Measurements from ENCODE around the gene PPA1. TPM values are rescaled to one million over a fixed set of nuclear protein-coding genes. Genes with fewer than 3 reads are reported as not detected.
"Not testable (repeated sequence)": the region's sequence is repeated elsewhere in the genome, so short reads cannot be mapped to it uniquely, and the experiment has no call there.

The PPA1 gene
- total RNA-seq, 2 donors from 2014 or later = 113 to 118 TPM

- intact Hi-C loops (cut with DNase I) = loop anchor here (10.0 kb wide), 2 partner anchors 47 to 317 kb away; no protein-coding TSS in a partner anchor
- DNase-seq = no peak
- no peak for ATAC-seq
Observed at GRCh38 chr10:70227548-70228320, 5.5 kb downstream of the PPA1 start.

- no peak for DNase-seq
- no peak for ATAC-seq
Observed at GRCh38 chr10:70223728-70224127, 9.5 kb downstream of the PPA1 start.

GRCh38 chr10:70222811-70223447 lies 10.3 kb downstream of the PPA1 start:
- ATAC-seq, DNase-seq: not testable (repeated sequence)
- intact Hi-C loops (cut with DNase I) = loop anchor here (5.0 to 10.0 kb wide), 3 partner anchors 52 to 322 kb away; no protein-coding TSS in a partner anchor

More at GRCh38 chr10:70223728-70224127, 9.5 kb downstream of the PPA1 start:
- intact Hi-C loops (cut with DNase I) = loop anchor here (5.0 to 10.0 kb wide), 3 partner anchors 51 to 321 kb away; no protein-coding TSS in a partner anchor

GRCh38 chr10:70222340-70222794 lies 10.9 kb downstream of the PPA1 start:
- no peak for ATAC-seq
- intact Hi-C loops (cut with DNase I) = loop anchor here (5.0 to 10.0 kb wide), 3 partner anchors 52 to 322 kb away; no protein-coding TSS in a partner anchor
- DNase-seq = no peak

- no peak for ATAC-seq
- intact Hi-C loops (cut with DNase I) = loop anchor here (1.0 to 10.0 kb wide), 4 partner anchors 54 to 324 kb away; no protein-coding TSS in a partner anchor
- no peak for DNase-seq
Observed at GRCh38 chr10:70221030-70221429, 12.2 kb downstream of the PPA1 start.

GRCh38 chr10:70212879-70213278 lies 20.4 kb downstream of the PPA1 start:
- intact Hi-C loops (cut with DNase I) = no loop called here
- ATAC-seq = no peak
- DNase-seq = no peak

GRCh38 chr10:70212277-70212676 lies 21.0 kb downstream of the PPA1 start:
- intact Hi-C loops (cut with DNase I) = no loop called here
- ATAC-seq (no peak), DNase-seq (no peak)

GRCh38 chr10:70206762-70207161 lies 26.5 kb downstream of the PPA1 start:
- DNase-seq (no peak), ATAC-seq (no peak)
- intact Hi-C loops (cut with DNase I) = no loop called here

GRCh38 chr10:70201105-70201504 lies 32.1 kb downstream of the PPA1 start:
- intact Hi-C loops (cut with DNase I) = no loop called here
- ATAC-seq (no peak), DNase-seq (no peak)

GRCh38 chr10:70198696-70199466 lies 34.3 kb downstream of the PPA1 start:
- ATAC-seq (no peak), DNase-seq (no peak)
- intact Hi-C loops (cut with DNase I) = no loop called here

- intact Hi-C loops (cut with DNase I) = no loop called here
- ATAC-seq (no peak), DNase-seq (no peak)
Observed at GRCh38 chr10:70197235-70197945, 35.8 kb downstream of the PPA1 start.

GRCh38 chr10:70193391-70193844 lies 39.8 kb downstream of the PPA1 start:
- DNase-seq (peak; percentile 41), ATAC-seq (peak; percentile 38 to 64)
- intact Hi-C loops (cut with DNase I) = no loop called here

GRCh38 chr10:70192326-70192968 lies 40.8 kb downstream of the PPA1 start:
- intact Hi-C loops (cut with DNase I) = no loop called here
- no peak for ATAC-seq
- DNase-seq = no peak

- ATAC-seq = peak in 1 of 2 donors; percentile 81
- intact Hi-C loops (cut with DNase I) = no loop called here
- no peak for DNase-seq
Observed at GRCh38 chr10:70191972-70192305, 41.3 kb downstream of the PPA1 start.

- intact Hi-C loops (cut with DNase I) = no loop called here
- DNase-seq (no peak), ATAC-seq (peak in 1 of 2 donors; percentile 20)
Observed at GRCh38 chr10:70191161-70191971, 41.9 kb downstream of the PPA1 start.

GRCh38 chr10:70190581-70190980 lies 42.6 kb downstream of the PPA1 start:
- ATAC-seq = peak; percentile 4 to 10
- DNase-seq = no peak
- intact Hi-C loops (cut with DNase I) = no loop called here

GRCh38 chr10:70190102-70190501 lies 43.1 kb downstream of the PPA1 start:
- DNase-seq (no peak), ATAC-seq (no peak)
- intact Hi-C loops (cut with DNase I) = no loop called here

GRCh38 chr10:70188768-70189167 lies 44.5 kb downstream of the PPA1 start:
- DNase-seq (no peak), ATAC-seq (peak in 1 of 2 donors; percentile 43)
- intact Hi-C loops (cut with DNase I) = no loop called here

Data from left cardiac atrium (tissue), 4 donors.